Measurements from ENCODE around the gene CARD14. TPM values are rescaled to one million over a fixed set of nuclear protein-coding genes. Genes with fewer than 3 reads are reported as not detected.

The CARD14 gene
- total and polyA plus RNA-seq, 2 donors (not counting 1 experiment from before 2014, with no cell fraction given): not detected

GRCh38 chr17:80138856-80139426, 30.9 kb upstream of the CARD14 start:
- Histone ChIP-seq H3K4me2 (replicated peaks; ENCODE audit: low read depth, low read length, poor library complexity, severe bottlenecking) (no peak overlapping the region), H2AFZ (ENCODE audit: insufficient read depth, low read depth, low read length, poor library complexity, severe bottlenecking) (no peak overlapping the region), H3K27ac (ENCODE audit: low read length in 2 of 2) (no peak overlapping the region), H3K4me3 (ENCODE audit: control extremely low read depth in 1 of 5, extremely low read depth in 1 of 5, insufficient read depth in 1 of 5, low read depth in 2 of 5, low read length in 4 of 5) (no peak overlapping the region), H3K27me3 (replicated peaks in 1 of 4; ENCODE audit: control extremely low read depth in 1 of 4, control insufficient read depth in 3 of 4, insufficient read depth in 4 of 4, low read length in 3 of 4) (no peaks in the 10 kb centered on the region), H4K20me1 (ENCODE audit: control insufficient read depth, insufficient read depth, low read length, poor library complexity, severe bottlenecking) (peaks cover 25% of the 10 kb centered on the region), H3K79me2 (ENCODE audit: control insufficient read depth, insufficient read depth, low read length) (peaks cover 16% of the 10 kb centered on the region), H3K9me3 (ENCODE audit: control extremely low read depth in 1 of 3, control insufficient read depth in 2 of 3, insufficient read depth in 1 of 3, low read length in 2 of 3) (no peaks in the 10 kb centered on the region), H3K9ac (ENCODE audit: low read length) (no peak overlapping the region), H3K4me1 (ENCODE audit: control insufficient read depth in 2 of 2, insufficient read depth in 2 of 2, low read length in 2 of 2) (peaks cover under 1 to 2% of the 10 kb centered on the region in 2 donors), H3K36me3 (replicated peaks in 1 of 2; ENCODE audit: control extremely low read depth in 1 of 2, control insufficient read depth in 1 of 2, extremely low read depth in 1 of 2, insufficient read depth in 2 of 2, low read length in 1 of 2) (peaks cover 3 to 95% of the 10 kb centered on the region in 2 experiments)
- H3K9me3 Mint-ChIP-seq (ENCODE audit: insufficient read depth): no peaks in the 10 kb centered on the region
- ChIA-PET CTCF (no interaction called here), POLR2A (no interaction called here)
- no peaks in the 10 kb centered on the region for H3K27me3 Mint-ChIP-seq
- H3K27ac Mint-ChIP-seq: no peak overlapping the region
- no peak overlapping the region for H3K4me3 Mint-ChIP-seq
- peaks cover 1% of the 10 kb centered on the region for H3K4me1 Mint-ChIP-seq
- no peak for TF ChIP-seq EZH2 (IDR thresholded peaks at IDR 0.05; ENCODE audit: borderline replicate concordance, insufficient read depth, low read depth, low read length, poor library complexity, severe bottlenecking)
- TF ChIP-seq, protein P1, sequence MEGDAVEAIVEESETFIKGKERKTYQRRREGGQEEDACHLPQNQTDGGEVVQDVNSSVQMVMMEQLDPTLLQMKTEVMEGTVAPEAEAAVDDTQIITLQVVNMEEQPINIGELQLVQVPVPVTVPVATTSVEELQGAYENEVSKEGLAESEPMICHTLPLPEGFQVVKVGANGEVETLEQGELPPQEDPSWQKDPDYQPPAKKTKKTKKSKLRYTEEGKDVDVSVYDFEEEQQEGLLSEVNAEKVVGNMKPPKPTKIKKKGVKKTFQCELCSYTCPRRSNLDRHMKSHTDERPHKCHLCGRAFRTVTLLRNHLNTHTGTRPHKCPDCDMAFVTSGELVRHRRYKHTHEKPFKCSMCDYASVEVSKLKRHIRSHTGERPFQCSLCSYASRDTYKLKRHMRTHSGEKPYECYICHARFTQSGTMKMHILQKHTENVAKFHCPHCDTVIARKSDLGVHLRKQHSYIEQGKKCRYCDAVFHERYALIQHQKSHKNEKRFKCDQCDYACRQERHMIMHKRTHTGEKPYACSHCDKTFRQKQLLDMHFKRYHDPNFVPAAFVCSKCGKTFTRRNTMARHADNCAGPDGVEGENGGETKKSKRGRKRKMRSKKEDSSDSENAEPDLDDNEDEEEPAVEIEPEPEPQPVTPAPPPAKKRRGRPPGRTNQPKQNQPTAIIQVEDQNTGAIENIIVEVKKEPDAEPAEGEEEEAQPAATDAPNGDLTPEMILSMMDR (IDR thresholded peaks at IDR 0.05): no peak
- DNase-seq: no peak
- no peak for ATAC-seq (ENCODE audit: low read depth)
- intact Hi-C loops (cut with micrococcal nuclease): no loop called here
- WGBS (ENCODE audit: insufficient coverage): 100% methylated on average over 10 of the region's 18 CpGs

- Mint-ChIP-seq H3K9me3 (ENCODE audit: insufficient read depth) (no peaks in the 10 kb centered on the region), H3K4me3 (no peak overlapping the region), H3K27me3 (no peaks in the 10 kb centered on the region), H3K27ac (no peak overlapping the region), H3K4me1 (peaks cover 22% of the 10 kb centered on the region)
- Histone ChIP-seq H3K79me2 (ENCODE audit: control insufficient read depth, insufficient read depth, low read length) (peaks cover 37% of the 10 kb centered on the region), H3K4me2 (replicated peaks; ENCODE audit: low read depth, low read length, poor library complexity, severe bottlenecking) (no peak overlapping the region), H2AFZ (ENCODE audit: insufficient read depth, low read depth, low read length, poor library complexity, severe bottlenecking) (no peak overlapping the region), H3K9ac (ENCODE audit: low read length) (no peak overlapping the region), H3K4me3 (ENCODE audit: control extremely low read depth in 1 of 5, extremely low read depth in 1 of 5, insufficient read depth in 1 of 5, low read depth in 2 of 5, low read length in 4 of 5) (no peak overlapping the region), H3K4me1 (ENCODE audit: control insufficient read depth in 2 of 2, insufficient read depth in 2 of 2, low read length in 2 of 2) (peaks cover 18 to 26% of the 10 kb centered on the region in 2 donors), H4K20me1 (ENCODE audit: control insufficient read depth, insufficient read depth, low read length, poor library complexity, severe bottlenecking) (peaks cover 51% of the 10 kb centered on the region), H3K36me3 (replicated peaks in 1 of 2; ENCODE audit: control extremely low read depth in 1 of 2, control insufficient read depth in 1 of 2, extremely low read depth in 1 of 2, insufficient read depth in 2 of 2, low read length in 1 of 2) (peaks cover 3 to 73% of the 10 kb centered on the region in 2 experiments), H3K9me3 (ENCODE audit: control extremely low read depth in 1 of 3, control insufficient read depth in 2 of 3, insufficient read depth in 1 of 3, low read length in 2 of 3) (no peaks in the 10 kb centered on the region), H3K27ac (ENCODE audit: low read length in 2 of 2) (no peak overlapping the region), H3K27me3 (replicated peaks in 1 of 4; ENCODE audit: control extremely low read depth in 1 of 4, control insufficient read depth in 3 of 4, insufficient read depth in 4 of 4, low read length in 3 of 4) (no peaks in the 10 kb centered on the region)
- intact Hi-C loops (cut with micrococcal nuclease): no loop called here
- WGBS (ENCODE audit: insufficient coverage): 90% methylated on average over 2 of the region's 7 CpGs
- ATAC-seq (ENCODE audit: low read depth) (no peak), DNase-seq (no peak)
- TF ChIP-seq EZH2 (IDR thresholded peaks at IDR 0.05; ENCODE audit: borderline replicate concordance, insufficient read depth, low read depth, low read length, poor library complexity, severe bottlenecking): no peak
- TF ChIP-seq, protein P1 (IDR thresholded peaks at IDR 0.05): no peak
- POLR2A ChIA-PET: no interaction called here
- CTCF ChIA-PET: no interaction called here
Measured at GRCh38 chr17:80141463-80142165, 28.2 kb upstream of the CARD14 start.

All from B cell (primary cell).